GM21423 (cell line): ENCODE measurements around the gene TIMM10.
A peak's percentile ranks its signal among the peaks of the same experiment; 100 is the strongest.

Experiments
- ATAC-seq: cut with Tn5 transposase; IDR thresholded peaks from one replicate; pipeline ENCODE4 v1.9.1; 2021; ENCODE audit warnings: mild to moderate bottlenecking, moderate library complexity; ENCODE audit not compliant: unreplicated experiment

Gene TIMM10

DNA sequence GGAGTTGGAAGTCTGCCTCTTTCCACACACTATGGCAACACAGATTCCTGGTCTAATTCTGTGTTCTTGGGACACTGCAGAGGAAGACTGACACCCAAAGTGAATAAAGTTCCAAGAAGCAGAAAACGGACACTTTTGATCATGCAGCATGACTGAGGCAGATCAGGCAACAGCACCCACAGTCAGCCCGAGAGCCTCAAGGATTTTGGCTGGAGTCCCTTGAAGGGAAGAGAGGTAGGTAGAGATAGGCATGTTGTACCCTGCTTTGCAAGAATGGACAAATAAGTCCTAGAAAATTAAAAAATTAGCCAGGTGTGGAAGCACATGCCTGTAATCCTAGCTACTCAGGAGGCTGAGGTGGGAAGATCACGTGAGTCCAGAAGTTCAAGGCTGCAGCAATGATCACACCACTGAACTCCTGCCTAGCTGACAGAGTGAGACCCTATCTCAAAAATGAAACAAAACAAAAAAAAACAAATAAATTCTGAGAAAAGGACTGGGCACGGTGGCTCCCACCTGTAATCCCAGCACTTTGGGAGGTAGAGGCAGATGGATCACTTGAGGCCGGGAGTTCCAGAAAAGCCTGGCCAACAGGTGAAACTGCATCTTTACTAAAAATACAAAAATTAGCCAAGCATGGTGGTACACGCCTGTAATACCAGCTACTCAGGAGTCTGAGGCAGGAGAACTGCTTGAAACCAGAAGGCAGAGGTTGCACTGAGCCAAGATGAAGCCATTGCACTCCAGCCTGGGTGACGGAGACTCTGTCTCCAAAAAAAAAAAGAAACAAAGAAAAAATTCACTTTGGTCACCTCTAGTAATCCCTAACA lies 22.0 kb downstream of the TIMM10 start:
- no peak for ATAC-seq

DNA sequence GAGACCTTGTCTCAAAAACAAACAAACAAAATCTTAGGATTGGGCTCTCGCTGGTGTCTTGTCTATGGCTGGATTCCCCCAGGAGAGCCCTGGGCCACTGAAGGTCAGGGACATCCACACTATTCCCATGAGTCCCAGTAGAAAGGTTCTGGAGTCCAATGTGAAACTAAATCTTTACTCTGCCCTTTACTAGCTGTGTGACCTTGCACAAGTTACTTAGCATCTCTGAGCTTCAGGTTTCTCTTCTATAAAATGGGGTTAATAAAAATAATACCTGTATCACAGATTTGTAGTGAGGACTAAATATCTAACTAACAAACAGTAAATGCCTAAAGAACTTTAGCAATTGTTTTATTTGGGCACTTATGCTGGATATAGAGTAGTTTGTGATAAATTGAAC lies 24.0 kb downstream of the TIMM10 start:
- no peak for ATAC-seq

DNA sequence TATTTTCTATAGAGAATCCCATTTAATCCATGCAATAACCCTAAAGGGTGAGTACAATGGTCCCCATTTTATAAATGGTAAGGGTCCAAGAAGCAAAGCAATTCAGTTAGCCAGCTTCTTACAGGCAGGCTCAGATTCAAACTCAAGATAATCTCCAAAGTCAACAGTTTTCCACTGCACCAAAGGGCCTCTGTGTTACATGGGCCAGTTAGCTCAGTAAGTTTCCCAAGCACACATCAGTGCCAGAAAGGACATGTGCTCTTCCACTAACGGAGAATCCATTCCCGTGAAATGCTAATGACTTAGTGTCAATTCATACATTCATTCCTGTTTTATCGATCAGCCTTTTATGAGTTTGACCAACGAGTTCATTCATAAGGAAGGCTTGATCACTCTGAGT lies 26.0 kb downstream of the TIMM10 start:
- ATAC-seq, result no peak

DNA sequence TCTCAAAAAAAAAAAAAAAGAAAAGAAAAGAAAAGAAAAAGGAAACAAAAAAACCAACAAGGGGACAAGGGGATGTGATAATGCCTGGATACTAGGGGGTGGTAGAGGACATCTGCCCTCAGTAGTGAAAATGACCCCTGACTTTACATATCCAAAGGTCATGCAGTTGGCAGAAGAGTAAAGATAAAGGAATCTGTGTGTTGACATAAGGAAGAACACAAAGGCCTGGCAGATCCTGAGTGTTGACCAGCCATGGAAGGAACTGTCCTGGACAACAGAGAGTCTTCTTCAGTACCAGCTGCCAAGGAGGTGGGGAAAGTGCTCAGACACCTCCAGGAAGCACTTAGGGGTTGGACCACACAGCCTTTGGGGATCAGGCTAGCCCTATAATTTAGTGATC lies 27.7 kb downstream of the TIMM10 start:
- ATAC-seq, result no peak

DNA sequence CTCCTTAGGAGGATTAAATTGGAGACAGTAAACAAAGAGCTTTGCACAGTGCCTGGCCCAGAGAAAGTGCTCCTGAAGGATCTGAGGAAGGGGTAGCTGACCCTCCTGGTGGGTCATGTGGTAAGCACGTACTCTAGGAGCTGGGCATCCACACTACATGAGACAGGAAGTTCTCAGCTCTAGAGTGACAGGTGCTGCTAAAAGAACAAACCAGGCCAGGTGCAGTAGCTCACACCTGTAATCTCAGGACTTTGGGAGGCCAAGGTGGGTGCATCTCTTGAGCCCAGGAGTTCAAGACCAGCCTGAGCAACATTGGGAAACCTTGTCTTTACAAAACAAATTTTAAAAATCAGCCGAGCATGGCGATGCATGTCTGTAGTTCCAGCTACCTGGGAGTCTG lies 28.2 kb downstream of the TIMM10 start:
- ATAC-seq, result no peak

DNA sequence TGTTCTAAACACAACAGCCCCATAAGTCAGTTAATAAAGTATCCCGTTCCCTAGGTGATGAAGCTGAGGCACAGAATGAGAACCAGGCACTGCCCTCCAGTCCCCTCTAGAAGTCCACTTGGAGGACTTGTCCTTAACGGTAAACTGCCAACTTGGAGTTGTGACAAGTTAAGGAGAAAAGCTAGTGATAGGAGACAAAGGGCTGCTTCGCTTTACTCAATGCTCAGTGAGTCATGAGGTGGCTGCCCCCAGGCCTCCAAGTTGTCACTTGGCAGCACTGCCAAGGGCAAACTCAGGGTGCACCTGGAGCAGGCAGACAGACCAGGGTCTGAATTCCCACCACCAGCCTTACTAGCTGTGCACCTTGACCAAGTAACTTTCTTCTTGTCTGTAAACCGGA lies 28.6 kb downstream of the TIMM10 start:
- no peak for ATAC-seq

DNA sequence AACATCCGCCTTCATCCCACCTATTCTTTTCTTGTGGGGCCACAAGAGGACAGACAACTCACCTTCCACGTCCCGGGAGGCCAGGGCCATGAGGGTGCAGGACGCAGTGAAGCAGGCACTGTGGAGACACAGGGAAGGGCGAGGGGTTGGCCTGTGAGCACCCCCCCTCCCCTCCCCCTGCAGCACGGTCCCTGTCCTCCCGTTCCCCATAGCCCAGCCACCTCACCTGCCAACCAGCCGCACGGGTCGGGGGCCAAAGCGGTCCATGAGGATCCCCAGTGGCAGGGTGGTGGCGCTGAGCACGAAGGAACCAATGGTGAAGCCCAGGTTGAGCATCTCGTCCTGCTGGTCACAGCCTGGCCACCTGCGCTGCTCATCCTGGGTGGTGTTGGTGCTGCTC lies 29.6 kb downstream of the TIMM10 start:
- no peak for ATAC-seq

DNA sequence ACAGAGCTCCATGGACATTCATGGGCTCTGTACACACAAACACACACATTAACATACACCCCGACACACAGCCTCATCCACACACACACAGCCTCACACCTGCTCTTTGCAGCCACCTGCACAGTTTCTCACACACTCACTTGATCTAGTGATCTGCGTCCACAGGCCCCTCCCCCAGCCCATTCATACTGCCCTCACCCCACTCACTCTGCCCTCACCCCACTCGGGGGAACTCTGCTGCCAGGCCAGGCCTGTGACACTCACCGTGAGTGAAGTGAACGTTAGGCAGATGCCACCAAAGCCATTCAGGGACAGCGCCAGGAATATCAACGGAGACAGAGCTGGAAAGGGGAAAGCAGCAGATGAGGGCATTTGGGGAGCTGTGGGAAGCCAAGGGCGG lies 30.0 kb downstream of the TIMM10 start:
- no peak for ATAC-seq

DNA sequence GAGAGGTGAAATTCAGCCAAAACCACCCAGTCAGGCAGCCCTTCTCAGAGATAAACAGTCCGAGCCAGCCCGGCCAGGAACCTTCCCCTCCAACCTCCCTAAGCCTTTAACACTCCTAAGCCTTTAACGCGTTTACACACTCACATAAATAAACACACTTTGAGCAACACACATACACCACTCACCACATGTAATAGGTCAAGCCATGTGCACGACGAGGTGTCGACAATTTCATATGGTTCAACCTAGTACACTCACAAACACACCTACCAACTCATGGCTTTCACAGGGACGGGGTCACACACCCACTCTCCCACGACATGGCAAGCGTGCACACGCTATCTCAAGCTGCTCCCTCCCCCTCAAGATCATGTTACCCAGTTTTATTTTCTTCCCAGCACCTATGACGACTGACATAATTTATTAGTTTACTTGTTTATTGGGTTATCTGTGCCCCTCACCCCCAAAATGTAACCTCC lies 30.5 kb downstream of the TIMM10 start:
- ATAC-seq, result no peak

DNA sequence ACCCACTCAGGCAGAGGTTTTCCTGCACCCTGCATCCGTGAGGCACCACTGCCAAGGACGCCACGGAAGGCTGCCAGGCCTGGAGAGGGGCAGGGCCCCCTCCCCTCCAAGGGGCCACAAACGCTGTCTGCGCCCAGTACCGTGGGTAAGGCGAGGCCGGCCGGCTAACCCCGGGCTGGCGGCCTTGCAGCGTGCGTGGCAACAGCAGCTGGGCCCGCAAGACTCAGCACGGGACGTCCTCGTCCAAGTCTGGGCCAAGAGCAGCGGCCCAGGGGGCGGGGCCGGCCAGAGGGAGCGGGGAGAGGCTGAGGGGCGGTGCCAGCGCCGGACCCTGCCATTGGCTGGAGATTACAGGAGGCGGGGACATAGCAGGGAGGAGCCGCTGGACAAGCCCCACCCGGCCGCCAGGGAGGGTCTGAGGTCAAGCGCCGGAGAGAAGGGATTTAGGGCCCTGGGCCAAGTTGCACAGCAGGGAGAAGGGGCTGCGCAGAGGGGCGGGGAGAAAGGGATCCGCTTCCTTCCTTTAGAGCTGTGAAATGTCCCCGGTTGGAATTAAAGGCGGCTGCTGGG lies 31.1 kb downstream of the TIMM10 start:
- ATAC-seq, result peak; percentile 97

DNA sequence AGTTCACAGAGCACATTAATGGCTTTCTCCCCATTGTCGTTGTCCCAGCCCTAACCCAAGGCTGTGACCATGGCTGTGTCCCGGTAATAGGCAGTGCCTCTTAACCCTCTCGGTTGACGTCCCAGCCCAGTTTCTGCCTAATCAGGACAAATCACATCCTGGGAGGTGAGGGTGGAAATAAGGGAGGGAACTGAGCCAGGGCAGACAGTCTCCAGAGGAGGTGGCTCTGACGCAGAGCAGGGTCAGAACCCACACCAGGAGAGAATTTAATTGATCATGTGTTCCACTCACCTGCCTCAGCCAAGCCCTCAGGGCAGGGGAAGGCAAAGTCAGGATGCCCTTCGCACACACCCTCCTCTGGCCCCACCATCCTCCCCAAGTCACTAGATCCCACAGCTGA lies 32.0 kb downstream of the TIMM10 start:
- ATAC-seq, result no peak

DNA sequence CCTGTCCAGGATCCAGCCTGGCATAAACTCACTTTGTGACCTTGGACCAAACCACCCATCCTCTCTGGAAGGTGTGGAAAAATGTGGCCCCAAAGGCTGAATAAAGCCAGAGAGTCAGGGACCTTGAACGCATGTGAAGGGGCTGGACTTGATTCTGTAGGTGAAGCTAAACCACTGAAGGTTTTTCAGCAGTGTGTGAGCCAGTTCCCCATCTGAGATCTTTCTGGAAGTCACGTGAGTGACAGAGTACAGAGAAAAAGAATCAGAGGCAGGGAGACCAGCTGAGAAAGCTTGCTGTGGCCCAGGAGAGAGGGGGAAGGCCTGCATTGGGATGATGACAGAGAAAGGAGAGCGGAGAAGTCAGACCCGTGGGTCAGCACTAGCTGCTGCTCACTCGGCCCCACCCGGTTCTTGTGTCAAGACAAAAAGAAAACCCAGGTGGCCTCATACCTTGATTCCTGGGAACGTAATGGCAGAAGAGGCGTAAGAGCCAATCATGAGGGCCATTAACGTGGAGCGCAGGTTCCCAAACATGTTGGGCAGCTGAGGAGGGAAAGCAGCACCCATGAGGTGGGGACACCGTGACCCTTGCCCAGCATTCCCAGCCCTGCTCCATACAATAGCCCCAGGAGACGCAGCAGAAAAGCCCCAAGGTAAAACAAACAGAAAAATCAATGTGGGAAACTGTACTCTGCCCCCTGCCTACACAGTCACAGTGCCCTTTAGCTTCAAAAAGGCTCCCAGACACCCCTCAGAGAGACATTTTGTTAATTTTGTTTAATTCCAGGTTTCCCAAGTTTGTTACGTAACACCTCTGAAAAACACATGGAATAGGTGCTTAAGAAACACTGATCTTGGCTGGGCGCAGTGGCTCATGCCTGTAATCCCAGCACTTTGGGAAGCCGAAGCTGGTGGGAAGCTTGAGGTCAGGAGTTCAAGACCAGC lies 33.0 kb downstream of the TIMM10 start:
- ATAC-seq, result no peak

DNA sequence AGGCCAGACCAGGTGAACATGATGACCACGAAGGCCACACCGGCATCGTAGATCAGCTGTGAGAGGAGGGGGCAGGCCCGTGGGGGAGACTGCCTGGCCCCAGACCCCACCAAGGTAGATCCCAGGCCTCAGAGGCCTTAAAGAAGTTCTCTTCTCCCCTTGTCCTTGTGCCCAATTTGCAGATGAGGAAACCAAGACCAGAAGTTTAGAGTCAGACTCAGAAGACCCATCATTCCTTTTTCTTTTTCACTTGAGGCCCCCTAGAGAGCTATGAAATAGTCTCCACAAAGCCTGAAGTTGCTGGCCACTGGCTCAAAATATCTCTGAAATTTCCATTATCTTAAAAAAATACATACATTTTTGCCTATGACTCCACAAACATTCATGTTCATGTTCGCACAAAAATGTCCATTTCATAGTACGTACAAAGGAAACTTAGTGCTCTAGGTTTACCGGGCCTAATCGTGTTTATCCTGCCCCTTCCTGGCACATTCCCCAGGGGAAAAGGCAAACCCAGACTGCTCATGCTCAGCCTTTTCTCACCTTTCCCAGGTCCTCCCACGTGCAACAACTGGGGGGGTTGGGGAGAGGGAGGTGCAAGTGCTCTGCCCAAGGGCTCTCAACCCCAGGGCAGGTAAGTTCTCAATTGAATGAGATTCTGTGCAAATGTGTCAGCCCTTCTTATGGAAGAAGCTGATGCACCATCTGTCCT lies 34.3 kb downstream of the TIMM10 start:
- no peak for ATAC-seq

DNA sequence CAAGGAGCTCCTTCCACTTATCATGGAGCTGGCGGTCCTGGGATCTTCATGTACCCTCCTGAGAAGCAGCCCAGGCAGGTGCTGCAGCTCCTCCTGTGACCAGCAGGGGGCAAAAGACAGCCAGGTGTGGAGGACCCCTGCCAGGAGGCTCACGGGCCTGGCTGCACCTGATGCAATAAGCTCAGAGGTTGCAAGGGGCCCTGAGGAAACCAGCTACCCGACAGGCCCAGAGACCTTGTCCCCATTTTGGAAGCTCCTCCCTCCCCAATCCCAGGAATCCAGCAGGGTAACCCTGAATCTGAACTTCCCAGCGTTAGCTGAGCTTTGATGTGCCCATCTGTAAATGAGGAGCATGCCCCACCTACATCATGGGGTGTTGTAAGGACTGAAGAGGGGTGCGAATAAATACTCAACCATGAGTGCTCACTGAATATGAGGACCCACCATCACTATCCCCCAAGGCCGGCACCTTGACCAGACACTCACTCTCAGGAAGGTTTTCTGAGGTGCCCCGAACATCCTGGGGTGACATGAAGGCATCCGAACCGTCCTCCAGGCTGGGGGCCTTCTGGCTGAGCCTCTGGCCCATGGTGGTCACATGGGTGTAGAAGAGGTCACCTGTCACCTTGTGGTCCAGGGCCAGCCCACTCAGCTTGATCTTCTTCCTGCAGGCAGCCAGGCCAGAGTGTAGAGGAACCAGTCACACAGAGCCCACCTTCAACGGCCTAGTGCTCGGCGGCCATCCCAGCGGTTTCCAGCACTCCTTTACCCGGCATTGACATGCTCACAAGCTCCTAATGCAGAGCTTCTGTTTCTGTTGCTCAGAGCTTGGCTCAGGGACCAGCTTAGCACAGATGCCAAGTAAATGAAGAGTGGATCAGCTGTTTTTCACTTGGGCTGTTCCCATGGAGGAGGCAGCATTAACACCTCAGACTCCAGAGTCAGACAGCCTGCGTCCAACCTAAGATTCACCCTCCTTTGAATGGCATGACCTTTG lies 36.7 kb downstream of the TIMM10 start:
- ATAC-seq, result peak; percentile 76

DNA sequence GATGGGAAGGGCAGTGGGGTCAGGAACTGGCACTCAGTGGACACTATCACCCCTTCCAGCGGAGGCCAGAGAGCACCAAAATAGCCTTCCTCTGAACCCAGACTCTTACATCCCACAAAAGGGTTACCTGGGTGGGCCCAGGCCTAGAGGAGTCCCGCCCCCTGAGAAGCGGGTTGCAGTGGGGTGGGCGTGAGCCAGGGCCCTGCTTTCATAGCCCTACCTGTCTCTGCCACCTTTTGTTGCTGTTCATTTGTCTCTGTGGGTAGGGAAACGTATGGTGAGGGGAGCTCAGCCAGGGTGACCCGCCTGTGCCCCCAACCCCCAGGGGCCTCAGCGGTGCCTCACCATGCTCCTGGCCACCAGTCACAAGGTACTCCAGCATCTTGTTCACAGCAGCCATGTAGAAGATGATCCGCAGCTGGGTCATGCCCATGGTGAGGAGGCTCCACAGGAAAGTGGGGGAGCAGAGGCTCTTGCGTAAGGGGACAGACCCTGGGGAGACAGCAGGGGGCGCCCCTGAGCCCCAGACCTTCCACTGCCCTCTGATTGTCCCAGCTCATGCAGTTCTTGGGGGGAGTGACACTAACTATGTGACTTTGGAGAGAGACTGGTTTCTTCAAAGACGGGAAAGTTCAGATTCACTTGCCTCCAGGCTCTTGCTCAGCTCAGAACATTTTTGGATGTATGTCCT lies 39.0 kb downstream of the TIMM10 start:
- ATAC-seq, result no peak

DNA sequence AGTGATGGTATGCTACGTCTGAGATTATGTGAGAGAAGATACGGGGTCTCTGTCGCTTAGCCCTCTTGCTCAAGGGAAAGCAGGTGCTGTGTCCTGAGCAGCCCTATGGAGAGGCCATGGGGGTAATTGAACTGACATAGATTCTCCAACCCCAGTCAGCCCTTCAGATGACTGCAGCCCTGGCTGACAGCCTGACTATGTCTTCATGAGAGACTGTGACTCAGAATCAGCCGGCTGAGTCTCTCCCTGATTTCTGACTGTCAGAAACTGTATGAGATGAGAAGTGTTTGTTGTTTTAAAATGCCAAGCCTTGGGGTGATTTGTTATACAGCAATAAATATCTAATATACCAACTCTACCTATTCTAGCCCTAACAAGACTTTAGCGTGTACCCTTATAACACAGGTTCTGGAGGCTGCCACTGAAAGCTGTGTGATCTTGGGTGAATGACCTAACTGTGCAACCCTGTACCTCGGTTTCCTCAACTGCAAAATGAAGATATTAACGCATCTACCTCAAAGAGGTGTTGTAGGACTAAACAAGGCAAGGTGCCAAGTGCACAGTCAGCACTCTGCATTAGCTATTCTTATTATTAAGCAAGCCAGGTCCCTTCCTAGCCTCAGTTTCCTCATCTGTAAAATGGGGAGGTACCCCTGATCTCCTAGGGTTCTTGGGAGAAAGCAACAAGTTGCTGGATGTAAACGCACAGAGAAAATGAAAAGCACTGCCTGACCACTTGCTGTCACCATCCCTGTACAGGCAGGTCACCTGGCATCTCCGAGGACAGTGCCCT lies 39.9 kb downstream of the TIMM10 start:
- no peak for ATAC-seq

DNA sequence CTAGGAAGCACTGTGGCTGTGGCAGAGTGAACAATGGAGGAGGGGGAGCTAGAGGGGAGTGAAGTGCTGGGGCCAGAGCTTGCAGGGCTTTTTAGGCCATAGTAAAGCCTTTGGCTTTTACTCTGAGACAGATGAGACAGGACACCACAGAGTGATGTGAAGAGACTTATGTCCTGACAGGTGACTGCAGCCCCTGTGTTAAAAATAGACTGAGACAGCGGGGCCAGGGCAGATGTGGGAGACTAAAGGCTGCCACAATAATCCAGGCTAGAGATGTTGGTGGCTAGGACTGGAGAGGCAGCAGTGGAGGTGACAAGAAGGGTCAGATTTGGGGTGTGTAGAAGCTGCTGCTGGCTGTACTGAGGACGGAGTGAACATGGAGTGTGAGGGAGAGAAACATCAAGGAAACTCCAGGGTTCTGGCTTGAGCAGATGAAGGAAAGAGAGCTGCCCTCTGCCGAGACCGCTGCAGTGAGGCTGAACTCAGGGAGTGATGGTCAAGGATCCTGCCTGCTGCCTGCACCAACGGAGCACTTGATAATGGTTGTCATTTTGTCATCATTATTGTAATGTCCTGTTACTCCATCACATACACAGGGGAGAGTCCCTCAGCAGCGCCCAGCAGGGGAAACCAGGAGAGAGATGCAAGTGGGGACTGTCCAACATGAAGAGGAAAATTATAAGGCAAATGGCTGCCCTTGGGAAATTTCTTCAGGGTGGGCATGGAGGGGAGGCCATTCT lies 42.5 kb downstream of the TIMM10 start:
- no peak for ATAC-seq
